Natural killer cell (primary cell): Measurements from ENCODE around the gene MIA. TPM values are rescaled to one million over a fixed set of nuclear protein-coding genes. Genes with fewer than 3 reads are reported as not detected.

Source experiments
- ATAC-seq, 3 donors: fragments of 150-1000 bp in 2 of 3; fragments of 200-7000 bp in 1 of 3; cut with Tn5 transposase; 1 replicate in 1 of 3; 2 replicates in 2 of 3; pipeline ENCODE4 v1.10.0; 2021; ENCODE audit warnings: mild to moderate bottlenecking in 2 of 3, moderate library complexity in 2 of 3
- DNase-seq, 2 donors: peaks; one replicate each; pipeline versions ENCODE4 v3.0.0 to v3.0.0-alpha.2; 2013 to 2021; ENCODE audit warnings: mixed read lengths in 1 of 2
- H3K27ac ChIP-seq: one replicate; pipeline ENCODE4 v1.5.1; 2013; ENCODE audit warnings: mild to moderate bottlenecking, low read length
- H3K27me3 ChIP-seq: one replicate; pipeline ENCODE4 v1.6.1; 2013; ENCODE audit warnings: low read length; ENCODE audit not compliant: control insufficient read depth, insufficient read depth
- H3K36me3 ChIP-seq: one replicate; pipeline ENCODE4 v1.6.1; 2013; ENCODE audit warnings: low read length; ENCODE audit not compliant: control insufficient read depth, insufficient read depth
- H3K4me1 ChIP-seq: one replicate; pipeline ENCODE4 v1.6.1; 2013; ENCODE audit warnings: low read length; ENCODE audit not compliant: control insufficient read depth, insufficient read depth
- H3K4me3 ChIP-seq: one replicate; pipeline ENCODE4 v1.5.1; 2013; ENCODE audit warnings: low read length
- H3K9me3 ChIP-seq: one replicate; pipeline ENCODE4 v1.6.1; 2013; ENCODE audit warnings: low read length; ENCODE audit not compliant: control insufficient read depth, insufficient read depth
- H3K27ac Mint-ChIP-seq, 2 donors: one replicate each; pipeline ENCODE4 v1.8.0; 2022; ENCODE audit warnings: mild to moderate bottlenecking in 2 of 2, mixed read lengths in 2 of 2, moderate library complexity in 1 of 2
- H3K27me3 Mint-ChIP-seq, 2 donors: one replicate each; pipeline ENCODE4 v1.8.0; 2022; ENCODE audit warnings: low read depth in 2 of 2, mixed read lengths in 2 of 2
- H3K36me3 Mint-ChIP-seq: one replicate; pipeline ENCODE4 v1.8.0; 2022; ENCODE audit warnings: mixed read lengths
- H3K4me1 Mint-ChIP-seq, 2 donors: one replicate each; pipeline ENCODE4 v1.8.0; 2022; ENCODE audit warnings: mixed read lengths in 2 of 2
- H3K4me3 Mint-ChIP-seq: one replicate; pipeline ENCODE4 v1.8.0; 2022; ENCODE audit warnings: mild to moderate bottlenecking, moderate library complexity, mixed read lengths
- H3K9me3 Mint-ChIP-seq, 2 donors: one replicate each; pipeline ENCODE4 v1.8.0; 2022; ENCODE audit warnings: mixed read lengths in 2 of 2
- WGBS: methylation state at CpG from one replicate; pipeline ENCODE4 v1.1.7; 2013; ENCODE audit warnings: missing lambda C conversion rate; ENCODE audit not compliant: insufficient coverage; 5-methylcytosine and 5-hydroxymethylcytosine counted together
- intact Hi-C: fragments of 100-400 bp; cut with micrococcal nuclease; formaldehyde crosslinking; loops from one replicate; pipeline ENCODE4 v1.14.2; 2022
- total RNA-seq, 4 donors: library from RNA; stranded (reverse); fragments of 120-200 nt in 1 of 4; gene quantifications; one replicate each; pipeline versions ENCODE4 v1.2.3 to v1.2.4, GENCODE V29; 2013 to 2022
- TF ChIP-seq, protein P1 (sequence below): fragments of 200-600 bp; IDR thresholded peaks from one replicate; pipeline ENCODE4 v1.8.0; 2022; ENCODE audit warnings: antibody characterized with exemption

The MIA gene
- total RNA-seq, 3 donors from 2014 or later (not counting 1 experiment from before 2014, with no cell fraction given) = not detected

DNA sequence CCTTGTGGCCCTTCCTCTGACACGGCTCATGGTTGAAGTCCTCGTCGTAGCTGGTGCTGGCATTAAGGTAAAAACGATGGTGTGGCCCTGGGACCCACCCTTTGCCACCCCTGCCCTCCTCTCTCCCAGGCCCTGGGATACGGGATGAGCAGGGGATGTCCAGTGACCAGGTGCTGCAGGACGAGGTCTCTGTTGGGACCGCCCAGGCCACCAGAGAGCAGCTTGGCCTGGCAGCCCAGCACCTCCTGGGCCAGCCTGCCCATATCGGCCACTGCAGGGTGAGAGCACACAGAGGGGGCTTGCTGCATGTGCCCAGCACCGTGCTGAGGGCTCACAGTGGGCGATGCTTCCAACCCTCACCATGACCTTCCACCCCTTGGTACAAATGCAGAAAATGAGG is 31.4 kb upstream of the MIA start:
- Mint-ChIP-seq H3K27ac (no peak overlapping the region), H3K9me3 (no peaks in the 10 kb centered on the region), H3K36me3 (no peaks in the 10 kb centered on the region), H3K27me3 (no peaks in the 10 kb centered on the region), H3K4me3 (no peak overlapping the region), H3K4me1 (peaks cover 0 to 6% of the 10 kb centered on the region in 2 donors)
- H3K27me3 ChIP-seq = no peaks in the 10 kb centered on the region
- intact Hi-C loops = no loop called here
- no peak overlapping the region for H3K4me3 ChIP-seq
- WGBS = 95% methylated on average over 10 of the region's 10 CpGs
- DNase-seq = no peak
- TF ChIP-seq, protein P1, sequence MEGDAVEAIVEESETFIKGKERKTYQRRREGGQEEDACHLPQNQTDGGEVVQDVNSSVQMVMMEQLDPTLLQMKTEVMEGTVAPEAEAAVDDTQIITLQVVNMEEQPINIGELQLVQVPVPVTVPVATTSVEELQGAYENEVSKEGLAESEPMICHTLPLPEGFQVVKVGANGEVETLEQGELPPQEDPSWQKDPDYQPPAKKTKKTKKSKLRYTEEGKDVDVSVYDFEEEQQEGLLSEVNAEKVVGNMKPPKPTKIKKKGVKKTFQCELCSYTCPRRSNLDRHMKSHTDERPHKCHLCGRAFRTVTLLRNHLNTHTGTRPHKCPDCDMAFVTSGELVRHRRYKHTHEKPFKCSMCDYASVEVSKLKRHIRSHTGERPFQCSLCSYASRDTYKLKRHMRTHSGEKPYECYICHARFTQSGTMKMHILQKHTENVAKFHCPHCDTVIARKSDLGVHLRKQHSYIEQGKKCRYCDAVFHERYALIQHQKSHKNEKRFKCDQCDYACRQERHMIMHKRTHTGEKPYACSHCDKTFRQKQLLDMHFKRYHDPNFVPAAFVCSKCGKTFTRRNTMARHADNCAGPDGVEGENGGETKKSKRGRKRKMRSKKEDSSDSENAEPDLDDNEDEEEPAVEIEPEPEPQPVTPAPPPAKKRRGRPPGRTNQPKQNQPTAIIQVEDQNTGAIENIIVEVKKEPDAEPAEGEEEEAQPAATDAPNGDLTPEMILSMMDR = no peak
- no peak for ATAC-seq
- H3K36me3 ChIP-seq = peaks cover 4% of the 10 kb centered on the region
- no peaks in the 10 kb centered on the region for H3K9me3 ChIP-seq
- H3K4me1 ChIP-seq = no peaks in the 10 kb centered on the region
- no peak overlapping the region for H3K27ac ChIP-seq

DNA sequence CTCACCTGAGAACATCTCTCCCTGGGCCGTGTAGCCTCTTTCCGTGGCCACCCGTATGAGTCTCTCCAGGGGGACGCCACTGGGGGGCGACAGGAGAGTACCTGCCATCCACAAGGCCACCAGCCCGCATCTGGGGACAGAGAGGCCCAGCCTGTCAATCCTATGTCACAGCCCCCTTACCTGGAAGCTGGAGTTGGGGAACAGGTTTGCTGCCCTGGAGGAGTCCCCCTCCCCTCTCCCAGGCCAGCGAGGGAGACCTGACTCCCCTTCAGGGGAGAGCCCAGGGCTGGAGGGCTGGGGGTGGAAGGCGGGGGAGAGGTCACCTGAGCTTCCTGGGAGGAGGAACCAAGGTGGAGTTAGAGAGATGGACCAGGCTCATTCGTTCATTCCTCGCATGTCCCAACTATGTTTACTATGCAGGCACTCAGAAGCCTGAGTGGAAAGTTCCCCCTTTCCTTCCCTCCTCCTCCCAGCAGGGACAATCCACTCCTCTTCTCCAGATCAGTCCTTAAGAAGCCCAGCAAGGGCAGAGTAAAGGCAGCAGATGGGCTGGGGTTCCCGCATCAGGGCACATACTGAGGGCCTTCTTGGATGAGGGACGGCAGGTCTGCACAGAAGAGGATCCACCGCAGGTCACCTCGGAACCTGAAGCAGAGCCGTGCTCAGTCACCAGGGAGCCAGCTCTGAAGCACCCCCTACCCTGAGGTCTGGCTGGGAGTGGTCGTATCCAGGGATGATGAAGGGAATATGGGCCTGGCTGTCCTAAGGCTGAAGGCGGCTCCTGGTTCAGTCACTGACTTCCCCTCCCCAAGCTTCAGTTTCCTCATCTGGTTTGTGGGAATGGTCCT is 30.5 kb upstream of the MIA start:
- Histone ChIP-seq H3K4me1 (peaks cover 8% of the 10 kb centered on the region), H3K4me3 (no peak overlapping the region), H3K36me3 (no peaks in the 10 kb centered on the region), H3K9me3 (no peaks in the 10 kb centered on the region), H3K27ac (no peak overlapping the region), H3K27me3 (no peaks in the 10 kb centered on the region)
- no peaks in the 10 kb centered on the region for H3K36me3 Mint-ChIP-seq
- ATAC-seq (peak in 2 of 3 donors; percentile 31 to 35), DNase-seq (peak in 1 of 2 donors; percentile 50)
- no peak overlapping the region for H3K27ac Mint-ChIP-seq
- H3K4me3 Mint-ChIP-seq = no peak overlapping the region
- H3K4me1 Mint-ChIP-seq = peaks cover 6 to 12% of the 10 kb centered on the region in 2 donors
- 92% methylated on average over 16 of the region's 17 CpGs for WGBS
- TF ChIP-seq, protein P1 = no peak
- H3K27me3 Mint-ChIP-seq = no peaks in the 10 kb centered on the region
- no peaks in the 10 kb centered on the region for H3K9me3 Mint-ChIP-seq
- intact Hi-C loops = no loop called here

DNA sequence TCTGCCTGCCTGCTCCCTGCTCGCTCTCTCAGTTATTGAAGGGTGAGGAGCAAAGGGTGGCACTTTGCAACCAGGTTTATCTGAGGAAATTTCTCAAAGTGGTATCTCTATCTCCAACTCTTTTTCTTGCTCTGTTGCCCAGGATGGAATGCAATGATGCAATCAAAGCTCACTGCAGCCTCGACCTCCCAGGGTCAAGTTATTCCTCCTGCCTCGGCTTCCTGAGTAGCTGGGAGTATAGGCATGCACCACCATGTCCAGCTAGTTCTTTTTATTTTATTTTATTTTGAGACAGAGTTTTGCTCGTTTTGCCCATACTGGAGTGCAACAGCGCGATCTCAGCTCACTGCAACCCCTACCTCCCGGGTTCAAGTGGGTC is 29.9 kb upstream of the MIA start:
- Histone ChIP-seq H3K36me3 (no peaks in the 10 kb centered on the region), H3K4me3 (no peak overlapping the region), H3K4me1 (peaks cover 13% of the 10 kb centered on the region), H3K27me3 (no peaks in the 10 kb centered on the region), H3K9me3 (no peaks in the 10 kb centered on the region), H3K27ac (no peak overlapping the region)
- H3K4me3 Mint-ChIP-seq = no peak overlapping the region
- H3K27me3 Mint-ChIP-seq = no peaks in the 10 kb centered on the region
- no peak overlapping the region for H3K27ac Mint-ChIP-seq
- no peak for ATAC-seq
- H3K9me3 Mint-ChIP-seq = no peaks in the 10 kb centered on the region
- H3K36me3 Mint-ChIP-seq = no peaks in the 10 kb centered on the region
- TF ChIP-seq, protein P1 = no peak
- intact Hi-C loops = no loop called here
- WGBS = 91% methylated on average over 6 of the region's 7 CpGs
- DNase-seq = no peak
- peaks cover 12 to 18% of the 10 kb centered on the region in 2 donors for H3K4me1 Mint-ChIP-seq
